Measurements from ENCODE around the gene PTP4A1. TPM values are rescaled to one million over a fixed set of nuclear protein-coding genes. Genes with fewer than 3 reads are reported as not detected.

Gene PTP4A1
- total and polyA plus RNA-seq, 2 experiments from 2014 or later, result 18.7 to 62.2 TPM

GRCh38 chr6:63533952-63534351 is 38.3 kb upstream of the PTP4A1 start:
- H3K4me1 ChIP-seq (ENCODE audit: low read depth), result no peaks in the 10 kb centered on the region
- no peaks in the 10 kb centered on the region for H3K9me3 ChIP-seq (ENCODE audit: low read depth)
- no peak overlapping the region for H3K4me3 ChIP-seq
- TF ChIP-seq, protein P1, sequence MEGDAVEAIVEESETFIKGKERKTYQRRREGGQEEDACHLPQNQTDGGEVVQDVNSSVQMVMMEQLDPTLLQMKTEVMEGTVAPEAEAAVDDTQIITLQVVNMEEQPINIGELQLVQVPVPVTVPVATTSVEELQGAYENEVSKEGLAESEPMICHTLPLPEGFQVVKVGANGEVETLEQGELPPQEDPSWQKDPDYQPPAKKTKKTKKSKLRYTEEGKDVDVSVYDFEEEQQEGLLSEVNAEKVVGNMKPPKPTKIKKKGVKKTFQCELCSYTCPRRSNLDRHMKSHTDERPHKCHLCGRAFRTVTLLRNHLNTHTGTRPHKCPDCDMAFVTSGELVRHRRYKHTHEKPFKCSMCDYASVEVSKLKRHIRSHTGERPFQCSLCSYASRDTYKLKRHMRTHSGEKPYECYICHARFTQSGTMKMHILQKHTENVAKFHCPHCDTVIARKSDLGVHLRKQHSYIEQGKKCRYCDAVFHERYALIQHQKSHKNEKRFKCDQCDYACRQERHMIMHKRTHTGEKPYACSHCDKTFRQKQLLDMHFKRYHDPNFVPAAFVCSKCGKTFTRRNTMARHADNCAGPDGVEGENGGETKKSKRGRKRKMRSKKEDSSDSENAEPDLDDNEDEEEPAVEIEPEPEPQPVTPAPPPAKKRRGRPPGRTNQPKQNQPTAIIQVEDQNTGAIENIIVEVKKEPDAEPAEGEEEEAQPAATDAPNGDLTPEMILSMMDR (IDR thresholded peaks at IDR 0.05; ENCODE audit: low read depth, low read length), result no peak
- no peaks in the 10 kb centered on the region for H3K36me3 ChIP-seq
- DNase-seq (ENCODE audit: low read depth in 1 of 2, low spot score in 1 of 2), result no peak
- peaks cover 39% of the 10 kb centered on the region for H3K27me3 ChIP-seq
- H3K27ac ChIP-seq, result no peak overlapping the region

- TF ChIP-seq, protein P1 (IDR thresholded peaks at IDR 0.05; ENCODE audit: low read depth, low read length), result no peak
- no peak overlapping the region for H3K27ac ChIP-seq
- H3K27me3 ChIP-seq, result peaks cover 71% of the 10 kb centered on the region
- no peak overlapping the region for H3K4me3 ChIP-seq
- DNase-seq (ENCODE audit: low read depth in 1 of 2, low spot score in 1 of 2), result no peak
- H3K9me3 ChIP-seq (ENCODE audit: low read depth), result no peaks in the 10 kb centered on the region
- no peaks in the 10 kb centered on the region for H3K36me3 ChIP-seq
- no peaks in the 10 kb centered on the region for H3K4me1 ChIP-seq (ENCODE audit: low read depth)
Observed at GRCh38 chr6:63537201-63537958, 34.9 kb upstream of the PTP4A1 start.

DNA sequence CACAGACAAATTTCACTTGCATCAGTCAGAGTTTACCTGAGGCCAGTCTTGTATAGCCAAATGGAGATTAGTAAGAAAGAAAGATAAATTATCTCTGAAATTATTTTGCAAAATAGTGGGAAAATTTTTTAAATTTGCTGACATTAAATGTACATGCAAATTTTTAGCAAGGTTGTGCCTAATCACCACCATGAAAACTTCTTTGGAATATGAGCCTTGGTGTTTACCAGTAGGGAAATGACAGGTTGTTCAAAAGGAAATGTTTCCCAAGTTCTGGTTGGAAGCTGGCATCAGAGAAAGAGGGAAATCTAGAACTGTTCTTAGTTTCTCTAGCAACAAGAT is 34.4 kb upstream of the PTP4A1 start:
- DNase-seq (ENCODE audit: low read depth in 1 of 2, low spot score in 1 of 2), result no peak
- H3K4me1 ChIP-seq (ENCODE audit: low read depth), result no peaks in the 10 kb centered on the region
- H3K27ac ChIP-seq, result no peak overlapping the region
- H3K27me3 ChIP-seq, result peaks cover 77% of the 10 kb centered on the region
- H3K9me3 ChIP-seq (ENCODE audit: low read depth), result no peaks in the 10 kb centered on the region
- H3K4me3 ChIP-seq, result no peak overlapping the region
- H3K36me3 ChIP-seq, result no peaks in the 10 kb centered on the region
- TF ChIP-seq, protein P1 (IDR thresholded peaks at IDR 0.05; ENCODE audit: low read depth, low read length), result no peak

DNA sequence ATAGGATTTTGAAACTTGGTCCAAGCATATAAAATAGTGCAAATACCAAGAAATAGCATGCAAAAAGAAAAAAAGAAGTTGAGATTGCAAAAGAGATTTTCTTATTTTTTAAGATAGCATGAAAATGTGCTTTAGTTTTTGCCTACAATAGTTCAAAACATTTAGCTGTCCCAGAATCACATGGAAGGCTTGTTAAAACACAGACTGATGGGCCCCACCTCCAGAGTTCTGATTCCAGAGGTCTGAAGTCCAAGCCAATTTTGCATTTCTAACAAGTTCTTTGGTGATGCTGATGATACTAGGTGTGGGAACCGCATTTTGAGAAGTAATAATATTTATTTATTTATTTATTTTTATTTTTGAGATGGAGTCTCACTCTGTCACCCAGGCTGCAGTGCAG is 33.7 kb upstream of the PTP4A1 start:
- TF ChIP-seq, protein P1 (IDR thresholded peaks at IDR 0.05; ENCODE audit: low read depth, low read length), result no peak
- Histone ChIP-seq H3K36me3 (no peaks in the 10 kb centered on the region), H3K9me3 (ENCODE audit: low read depth) (no peaks in the 10 kb centered on the region), H3K4me1 (ENCODE audit: low read depth) (no peaks in the 10 kb centered on the region), H3K27me3 (peaks cover 82% of the 10 kb centered on the region), H3K4me3 (no peak overlapping the region), H3K27ac (no peak overlapping the region)
- DNase-seq (ENCODE audit: low read depth in 1 of 2, low spot score in 1 of 2), result no peak

GRCh38 chr6:63543001-63543400 is 29.3 kb upstream of the PTP4A1 start:
- TF ChIP-seq, protein P1 (IDR thresholded peaks at IDR 0.05; ENCODE audit: low read depth, low read length), result no peak
- DNase-seq (ENCODE audit: low read depth in 1 of 2, low spot score in 1 of 2), result no peak
- Histone ChIP-seq H3K27me3 (peaks cover 71% of the 10 kb centered on the region), H3K4me1 (ENCODE audit: low read depth) (no peaks in the 10 kb centered on the region), H3K27ac (no peak overlapping the region), H3K9me3 (ENCODE audit: low read depth) (no peaks in the 10 kb centered on the region), H3K4me3 (no peak overlapping the region), H3K36me3 (no peaks in the 10 kb centered on the region)
